AG04450 (cell line): Measurements from ENCODE around the gene TMEM135. TPM values are rescaled to one million over a fixed set of nuclear protein-coding genes. Genes with fewer than 3 reads are reported as not detected.

Source experiments
- CTCF ChIA-PET: fragments of 300-600, 350-600 bp; formaldehyde crosslinking; extraction: SDS; loops from one replicate; lab custom pipeline; 2022; ENCODE audit warnings: antibody characterized with exemption, inconsistent platforms; lab: Charles Lee
- POLR2A ChIA-PET: fragments of 350-600 bp; formaldehyde crosslinking; extraction: SDS; loops from one replicate; lab custom pipeline; 2021; ENCODE audit warnings: antibody characterized with exemption, inconsistent platforms; lab: Yijun Ruan, JAX
- DNase-seq: peaks from one replicate; pipeline ENCODE4 v3.0.0-alpha.2; 2011; ENCODE audit warnings: low read depth, low spot score
- H3K27ac ChIP-seq: one replicate; pipeline ENCODE4 v1.5.1; 2012; ENCODE audit warnings: low read depth, low read length, control low read depth
- H3K27me3 ChIP-seq: one replicate; pipeline ENCODE4 v1.6.0; 2012; ENCODE audit warnings: low read length; ENCODE audit not compliant: control insufficient read depth, insufficient read depth
- H3K4me3 ChIP-seq: 2 replicates; pipeline ENCODE4 v1.5.1; 2011; ENCODE audit warnings: mild to moderate bottlenecking, low read depth, low read length, control low read depth
- H3K9me3 ChIP-seq: 2 replicates; pipeline ENCODE4 v1.5.1; 2012; ENCODE audit warnings: low read length; ENCODE audit not compliant: control insufficient read depth, insufficient read depth
- polyA plus RNA-seq: library from polyadenylated mRNA; depleted of rRNA; stranded (reverse); fragments of >200 nt; gene quantifications from 2 replicates; pipeline ENCODE4 v1.2.3, GENCODE V29; 2011
- TF ChIP-seq, protein P1 (sequence below): IDR thresholded peaks from 2 replicates; pipeline ENCODE4 v1.5.1; 2011; ENCODE audit warnings: low read depth, low read length, control low read depth, inconsistent platforms

TMEM135 gene
- polyA plus RNA-seq, 1 experiment, result 12.6 TPM

DNA sequence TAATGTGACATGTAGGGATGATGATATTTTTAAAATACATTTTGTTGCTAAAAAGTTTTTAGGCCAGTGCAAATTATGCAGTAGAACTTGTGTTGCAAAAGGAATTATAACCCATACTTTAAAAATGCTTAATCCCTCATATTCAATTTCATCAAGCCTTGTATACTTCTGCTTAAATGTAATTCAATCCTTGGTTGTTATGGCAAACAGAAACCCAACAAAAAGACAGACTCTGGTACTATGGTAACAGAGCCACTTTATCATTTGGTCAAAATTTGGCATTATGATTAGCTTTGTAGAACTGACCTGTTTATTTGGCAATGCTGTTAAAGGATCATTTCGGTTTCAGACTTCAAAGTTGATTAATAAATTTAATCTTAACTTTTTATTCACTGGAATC is 284.8 kb downstream of the TMEM135 start:
- Histone ChIP-seq H3K9me3 (no peaks in the 10 kb centered on the region), H3K27ac (no peak overlapping the region), H3K4me3 (no peak overlapping the region), H3K27me3 (no peaks in the 10 kb centered on the region)
- ChIA-PET CTCF (no interaction called here), POLR2A (no interaction called here)
- no peak for DNase-seq
- TF ChIP-seq, protein P1, sequence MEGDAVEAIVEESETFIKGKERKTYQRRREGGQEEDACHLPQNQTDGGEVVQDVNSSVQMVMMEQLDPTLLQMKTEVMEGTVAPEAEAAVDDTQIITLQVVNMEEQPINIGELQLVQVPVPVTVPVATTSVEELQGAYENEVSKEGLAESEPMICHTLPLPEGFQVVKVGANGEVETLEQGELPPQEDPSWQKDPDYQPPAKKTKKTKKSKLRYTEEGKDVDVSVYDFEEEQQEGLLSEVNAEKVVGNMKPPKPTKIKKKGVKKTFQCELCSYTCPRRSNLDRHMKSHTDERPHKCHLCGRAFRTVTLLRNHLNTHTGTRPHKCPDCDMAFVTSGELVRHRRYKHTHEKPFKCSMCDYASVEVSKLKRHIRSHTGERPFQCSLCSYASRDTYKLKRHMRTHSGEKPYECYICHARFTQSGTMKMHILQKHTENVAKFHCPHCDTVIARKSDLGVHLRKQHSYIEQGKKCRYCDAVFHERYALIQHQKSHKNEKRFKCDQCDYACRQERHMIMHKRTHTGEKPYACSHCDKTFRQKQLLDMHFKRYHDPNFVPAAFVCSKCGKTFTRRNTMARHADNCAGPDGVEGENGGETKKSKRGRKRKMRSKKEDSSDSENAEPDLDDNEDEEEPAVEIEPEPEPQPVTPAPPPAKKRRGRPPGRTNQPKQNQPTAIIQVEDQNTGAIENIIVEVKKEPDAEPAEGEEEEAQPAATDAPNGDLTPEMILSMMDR, result no peak

DNA sequence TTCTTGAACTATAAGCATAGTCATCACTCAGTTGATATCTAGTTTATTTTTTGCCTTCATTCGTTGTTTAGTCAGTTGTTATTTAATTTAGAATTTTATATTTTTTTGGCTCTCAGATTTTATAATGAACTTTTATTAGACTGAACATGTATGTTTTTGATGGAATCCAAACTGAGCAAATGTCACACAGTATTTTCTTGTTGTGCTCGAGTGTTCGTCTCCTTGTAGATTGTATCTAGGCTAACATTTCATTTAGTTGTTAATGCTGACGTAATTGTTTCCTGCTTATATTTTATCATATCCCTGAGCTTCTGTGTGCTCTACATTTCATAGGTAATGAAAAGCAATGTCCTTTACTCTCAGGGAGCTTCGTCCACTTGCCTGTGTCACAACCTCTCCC is 286.2 kb downstream of the TMEM135 start:
- no peak for DNase-seq
- POLR2A ChIA-PET, result no interaction called here
- H3K27me3 ChIP-seq, result no peaks in the 10 kb centered on the region
- H3K4me3 ChIP-seq, result no peak overlapping the region
- no peaks in the 10 kb centered on the region for H3K9me3 ChIP-seq
- TF ChIP-seq, protein P1, result no peak
- H3K27ac ChIP-seq, result no peak overlapping the region
- CTCF ChIA-PET, result interaction anchor here (1.1 to 1.3 kb wide), 2 partner anchors 384 to 385 kb away, joined by 3 read pairs; no protein-coding TSS in a partner anchor

DNA sequence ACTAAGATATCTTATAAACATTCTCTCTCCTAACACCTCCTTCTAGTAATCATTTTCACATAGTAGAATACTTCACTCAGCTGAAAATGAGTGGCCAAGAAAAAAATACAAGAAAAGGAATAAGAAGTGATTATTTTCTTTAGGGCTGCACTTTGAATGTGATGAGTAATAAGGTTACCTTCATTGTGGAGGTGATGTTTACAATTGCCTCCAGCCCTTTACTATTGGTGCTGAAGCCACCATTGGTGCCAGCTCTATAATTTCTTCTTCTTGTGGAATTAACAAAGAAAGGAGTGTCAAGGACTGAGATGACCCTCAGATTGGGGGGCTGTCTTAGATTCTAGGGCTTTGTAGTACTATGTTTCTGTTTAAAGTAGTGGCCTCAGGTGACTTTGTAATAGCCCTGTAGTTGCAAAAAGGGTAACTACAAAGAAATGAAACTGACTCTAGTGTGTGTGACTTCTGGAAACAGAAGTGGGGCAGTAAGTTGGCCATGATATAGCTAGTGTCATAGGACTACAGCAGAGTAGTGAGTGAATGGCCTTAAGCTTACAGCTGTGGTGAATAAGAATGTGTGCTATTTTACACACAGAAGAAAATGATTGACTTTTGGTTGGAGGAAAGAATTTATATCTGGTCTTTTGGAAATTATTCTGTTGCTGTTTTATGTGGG is 287.2 kb downstream of the TMEM135 start:
- Histone ChIP-seq H3K9me3 (no peaks in the 10 kb centered on the region), H3K4me3 (no peak overlapping the region), H3K27ac (no peak overlapping the region), H3K27me3 (no peaks in the 10 kb centered on the region)
- CTCF ChIA-PET, result interaction anchor here (1.3 kb wide), 1 partner anchor 385 kb away, joined by 3 read pairs; no protein-coding TSS in a partner anchor
- POLR2A ChIA-PET, result no interaction called here
- DNase-seq, result no peak
- TF ChIP-seq, protein P1, result no peak

DNA sequence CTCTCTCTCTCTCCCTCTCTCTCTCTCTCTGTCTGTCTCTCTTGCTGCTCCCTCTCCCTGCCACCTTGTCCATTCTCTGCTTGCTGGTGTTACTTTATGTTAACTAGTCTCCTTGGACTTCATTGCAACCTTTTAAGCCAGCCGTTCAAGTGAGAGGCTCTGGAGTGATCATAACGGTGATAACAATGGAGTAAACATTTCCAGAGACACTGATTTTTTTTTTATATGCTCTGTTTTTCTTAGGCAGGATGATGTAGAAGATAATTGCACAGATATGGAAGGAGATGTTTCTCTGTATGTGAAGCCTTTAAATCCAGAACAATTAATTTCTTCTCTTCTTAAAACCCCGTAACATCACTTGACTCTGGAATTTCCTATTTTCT is 287.7 kb downstream of the TMEM135 start:
- TF ChIP-seq, protein P1, result no peak
- no peak for DNase-seq
- Histone ChIP-seq H3K9me3 (no peaks in the 10 kb centered on the region), H3K27ac (no peak overlapping the region), H3K27me3 (no peaks in the 10 kb centered on the region), H3K4me3 (no peak overlapping the region)
- CTCF ChIA-PET, result no interaction called here
- POLR2A ChIA-PET, result no interaction called here

DNA sequence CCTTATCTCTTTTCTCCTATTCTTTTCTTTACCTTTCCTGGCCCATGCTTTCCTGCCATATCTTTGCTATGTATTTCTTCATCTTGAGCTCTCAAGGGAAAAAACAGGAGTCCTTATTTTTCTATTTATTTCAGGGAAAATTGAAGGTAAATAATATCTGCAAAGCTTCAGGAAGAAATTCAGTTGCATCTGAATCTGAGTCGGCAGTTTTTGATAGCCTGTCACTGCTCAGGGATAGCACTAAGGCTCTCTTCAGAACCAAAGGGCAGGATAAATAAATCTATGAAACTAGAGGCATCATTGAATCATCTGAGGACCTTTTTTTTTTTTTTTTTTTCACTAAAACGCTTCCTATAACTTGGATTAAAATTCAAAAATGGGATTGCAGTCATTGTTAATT is 288.9 kb downstream of the TMEM135 start:
- POLR2A ChIA-PET, result no interaction called here
- CTCF ChIA-PET, result no interaction called here
- Histone ChIP-seq H3K27ac (no peak overlapping the region), H3K9me3 (no peaks in the 10 kb centered on the region), H3K27me3 (no peaks in the 10 kb centered on the region), H3K4me3 (no peak overlapping the region)
- TF ChIP-seq, protein P1, result no peak
- DNase-seq, result no peak
